H1 (cell line): ENCODE results near the gene BRAT1. TPM values are rescaled to one million over a fixed set of nuclear protein-coding genes. Genes with fewer than 3 reads are reported as not detected.
A peak's percentile ranks its signal among the peaks of the same experiment; 100 is the strongest.

ENCODE experiments used
- CTCF ChIA-PET: fragments of 300-600 bp; sonication (Branson Sonifier 250); formaldehyde crosslinking; loops from one replicate; lab custom pipeline; 2021; ENCODE audit not compliant: partially characterized antibody; lab: Charles Lee
- POLR2A ChIA-PET: fragments of 300-600 bp; sonication (Branson Sonifier 250); formaldehyde crosslinking; loops from one replicate; lab custom pipeline; 2021; ENCODE audit warnings: inconsistent platforms; ENCODE audit not compliant: partially characterized antibody; lab: Charles Lee
- DNase-seq, 2 experiments: peaks; one replicate each; pipeline versions ENCODE4 v3.0.0 to v3.0.0-alpha.2; 2010 to 2022; ENCODE audit warnings: low spot score in 2 of 2, low read depth in 1 of 2, mixed read lengths in 1 of 2
- FAIRE-seq: peaks from 2 replicates; lab custom pipeline; 2011; peaks lifted over from hg19 to GRCh38; lab: Jason Lieb, UNC
- H2AFZ ChIP-seq: 2 replicates; pipeline ENCODE4 v1.8.1; 2012; ENCODE audit warnings: low read length, inconsistent platforms
- H2AK5ac ChIP-seq: 2 replicates; pipeline ENCODE4 v1.6.1; 2013; ENCODE audit warnings: low read depth, low read length
- H2BK120ac ChIP-seq: replicated peaks from 2 replicates; pipeline ENCODE3; 2013; ENCODE audit warnings: low read depth, low read length, inconsistent platforms
- H2BK12ac ChIP-seq: 2 replicates; pipeline ENCODE4 v1.6.1; 2013; ENCODE audit warnings: low read depth, low read length
- H2BK15ac ChIP-seq: 2 replicates; pipeline ENCODE4 v1.6.1; 2013; ENCODE audit warnings: low read length
- H2BK20ac ChIP-seq: 2 replicates; pipeline ENCODE4 v1.6.1; 2013; ENCODE audit warnings: low read length
- H2BK5ac ChIP-seq: 2 replicates; pipeline ENCODE4 v1.6.1; 2013; ENCODE audit warnings: low read depth, low read length
- H3K14ac ChIP-seq: 2 replicates; pipeline ENCODE4 v1.6.1; 2013; ENCODE audit warnings: inconsistent platforms; ENCODE audit not compliant: insufficient read length
- H3K18ac ChIP-seq: 2 replicates; pipeline ENCODE4 v1.6.1; 2013; ENCODE audit warnings: low read length; ENCODE audit errors: extremely low read depth
- H3K23ac ChIP-seq: 2 replicates; pipeline ENCODE4 v1.6.1; 2013; ENCODE audit warnings: inconsistent platforms; ENCODE audit not compliant: insufficient read length
- H3K23me2 ChIP-seq: 2 replicates; pipeline ENCODE4 v1.6.1; 2013; ENCODE audit warnings: low read depth, low read length
- H3K27ac ChIP-seq: 2 replicates; pipeline ENCODE4 v1.6.1; 2011; ENCODE audit warnings: low read depth, low read length, inconsistent platforms
- H3K27me3 ChIP-seq, 4 experiments: replicated peaks in 1 of 4; 1 replicate in 1 of 4; 2 replicates in 3 of 4; pipeline versions ENCODE4 v1.6.1 to v1.8.1; 2011 to 2013; ENCODE audit warnings: low read length in 3 of 4, mild to moderate bottlenecking in 3 of 4, inconsistent platforms in 2 of 4, mixed read lengths in 2 of 4, moderate library complexity in 1 of 4; ENCODE audit not compliant: control insufficient read depth in 3 of 4, insufficient read depth in 3 of 4; ENCODE audit errors: extremely low read depth in 1 of 4
- H3K36me3 ChIP-seq, 4 experiments: 2 replicates each; pipeline versions ENCODE4 v1.6.1 to v1.8.1; 2011 to 2013; ENCODE audit warnings: mild to moderate bottlenecking in 4 of 4, low read length in 3 of 4, moderate library complexity in 2 of 4, control low read depth in 1 of 4, inconsistent platforms in 1 of 4; ENCODE audit not compliant: insufficient read depth in 4 of 4, control insufficient read depth in 2 of 4
- H3K4ac ChIP-seq: replicated peaks from 2 replicates; pipeline ENCODE3; 2013; ENCODE audit warnings: low read length, low read depth, mixed read lengths, inconsistent platforms; ENCODE audit not compliant: insufficient read length
- H3K4me1 ChIP-seq, 4 experiments: replicated peaks in 1 of 4; 1 replicate in 1 of 4; 2 replicates in 3 of 4; pipeline versions ENCODE4 v1.6.1 to v1.8.1; 2011 to 2013; ENCODE audit warnings: low read length in 3 of 4, inconsistent platforms in 2 of 4, mixed read lengths in 1 of 4; ENCODE audit not compliant: insufficient read depth in 4 of 4, control insufficient read depth in 3 of 4
- H3K4me2 ChIP-seq, 2 experiments: 2 replicates each; pipeline versions ENCODE4 v1.6.1 to v1.8.1; 2011 to 2013; ENCODE audit warnings: low read depth in 2 of 2, low read length in 2 of 2, control low read depth in 1 of 2, inconsistent platforms in 1 of 2, mild to moderate bottlenecking in 1 of 2; ENCODE audit not compliant: insufficient read depth in 1 of 2
- H3K4me3 ChIP-seq, 4 experiments: fragments of 200-600, 300-600 bp in 1 of 4; sonication (generic), shearing (Covaris generic), sonication (Bioruptor Twin) in 1 of 4; 2 replicates each; pipeline versions ENCODE4 v1.5.1 to v1.8.1; 2011 to 2016; ENCODE audit warnings: low read length in 4 of 4, low read depth in 3 of 4, control low read depth in 2 of 4, inconsistent platforms in 2 of 4, mild to moderate bottlenecking in 2 of 4, mixed read lengths in 1 of 4, moderate library complexity in 1 of 4; ENCODE audit not compliant: insufficient read depth in 2 of 4; ENCODE audit errors: extremely low read depth in 1 of 4
- H3K56ac ChIP-seq: replicated peaks from 2 replicates; pipeline ENCODE3; 2013; ENCODE audit warnings: low read depth, mild to moderate bottlenecking, mixed read lengths, low read length, inconsistent platforms; ENCODE audit not compliant: insufficient read length
- H3K79me1 ChIP-seq: 2 replicates; pipeline ENCODE4 v1.6.1; 2013; ENCODE audit warnings: low read depth, low read length, control low read depth
- H3K79me2 ChIP-seq, 2 experiments: 2 replicates each; pipeline versions ENCODE4 v1.6.1 to v1.8.1; 2012 to 2013; ENCODE audit warnings: low read length in 2 of 2, mild to moderate bottlenecking in 2 of 2, inconsistent platforms in 1 of 2; ENCODE audit not compliant: insufficient read depth in 2 of 2, control insufficient read depth in 1 of 2
- H3K9ac ChIP-seq, 4 experiments: replicated peaks in 1 of 4; 1 replicate in 1 of 4; 2 replicates in 3 of 4; pipeline versions ENCODE4 v1.6.1 to v1.8.1; 2011 to 2013; ENCODE audit warnings: low read depth in 3 of 4, low read length in 3 of 4, control low read depth in 2 of 4, mild to moderate bottlenecking in 2 of 4, moderate library complexity in 2 of 4, inconsistent platforms in 1 of 4; ENCODE audit errors: extremely low read depth in 1 of 4
- H3K9me3 ChIP-seq, 2 experiments: 2 replicates each; pipeline versions ENCODE4 v1.6.1 to v1.8.1; 2012 to 2013; ENCODE audit warnings: mild to moderate bottlenecking in 2 of 2, moderate library complexity in 2 of 2, control low read depth in 1 of 2, inconsistent platforms in 1 of 2, low read depth in 1 of 2, low read length in 1 of 2, mixed read lengths in 1 of 2; ENCODE audit not compliant: insufficient read depth in 2 of 2
- H4K20me1 ChIP-seq, 2 experiments: replicated peaks in 1 of 2; 2 replicates each; pipeline versions ENCODE3 to v1.8.1; 2011 to 2013; ENCODE audit warnings: inconsistent platforms in 2 of 2, low read length in 2 of 2, mild to moderate bottlenecking in 1 of 2; ENCODE audit not compliant: insufficient read depth in 2 of 2, control insufficient read depth in 1 of 2
- H4K5ac ChIP-seq: 2 replicates; pipeline ENCODE4 v1.6.1; 2013; ENCODE audit warnings: low read length, low read depth, mixed read lengths, inconsistent platforms; ENCODE audit not compliant: insufficient read length
- H4K8ac ChIP-seq: 2 replicates; pipeline ENCODE4 v1.8.0; 2013; ENCODE audit warnings: mild to moderate bottlenecking, moderate library complexity, low read length, inconsistent platforms; ENCODE audit not compliant: insufficient read depth; ENCODE audit errors: extremely low read depth
- H4K91ac ChIP-seq: replicated peaks from 2 replicates; pipeline ENCODE3; 2013; ENCODE audit warnings: low read length, mixed read lengths, inconsistent platforms; ENCODE audit not compliant: insufficient read length
- CBX5 ChIP-seq: fragments of 300-800, 300-1000 bp; sonication (generic); IDR thresholded peaks from 2 replicates; pipeline ENCODE4 v1.7.1; 2016; ENCODE audit warnings: antibody characterized with exemption, low read length, low read depth
- FOSL1 ChIP-seq: IDR thresholded peaks from 2 replicates; pipeline ENCODE4 v1.6.1; 2011; ENCODE audit warnings: mild to moderate bottlenecking, low read depth, low read length, moderate library complexity; ENCODE audit not compliant: insufficient read depth
- KDM5A ChIP-seq: fragments of 200-600 bp; IDR thresholded peaks from 2 replicates; pipeline ENCODE4 v1.7.1; 2012; ENCODE audit warnings: mild to moderate bottlenecking, low read length, inconsistent platforms, mixed read lengths
- MAX ChIP-seq: IDR thresholded peaks from 2 replicates; pipeline ENCODE4 v1.6.1; 2012; ENCODE audit warnings: inconsistent platforms
- SUZ12 ChIP-seq: fragments of 200-600 bp; sonication (generic); IDR thresholded peaks from 2 replicates; pipeline ENCODE4 v1.6.1; 2012; ENCODE audit warnings: mild to moderate bottlenecking, inconsistent platforms, low read length, moderate library complexity, mixed read lengths
- TEAD4 ChIP-seq: IDR thresholded peaks from 2 replicates; pipeline ENCODE4 v1.6.1; 2012; ENCODE audit warnings: low read depth, low read length, inconsistent platforms, mixed read lengths
- ZNF274 ChIP-seq: IDR thresholded peaks from 2 replicates; pipeline ENCODE4 v1.7.0; 2012; ENCODE audit warnings: low read length, borderline replicate concordance; ENCODE audit errors: extremely low read depth
- WGBS, 2 experiments: shearing (Covaris generic) in 1 of 2; methylation state at CpG; one replicate each; pipeline versions ENCODE4 v1.1.6 to v1.1.7; 2013 to 2015; ENCODE audit warnings: low lambda C conversion rate in 2 of 2, mixed read lengths in 2 of 2, inconsistent platforms in 1 of 2, low coverage in 1 of 2, missing lambda C conversion rate in 1 of 2; ENCODE audit not compliant: insufficient replicate concordance in 2 of 2, insufficient coverage in 1 of 2, insufficient read length in 1 of 2; ENCODE audit errors: extremely low coverage in 1 of 2, missing lambda C conversion rate in 1 of 2; 5-methylcytosine and 5-hydroxymethylcytosine counted together
- polyA plus RNA-seq, 7 experiments: library from polyadenylated mRNA; depleted of rRNA in 3 of 7; stranded (reverse) in 5 of 7; unstranded in 2 of 7; fragments of >200 nt in 5 of 7; fragments of 200-250 nt in 2 of 7; gene quantifications; 1 replicate in 5 of 7; 2 replicates in 1 of 7; 4 replicates in 1 of 7; pipeline versions ENCODE4 v1.2.1 to v1.2.3, GENCODE V29; 2011 to 2013; ENCODE audit warnings: missing spikeins in 2 of 7, mixed read lengths in 2 of 7
- total RNA-seq: library from RNA; stranded (reverse); fragmentation: NEBNext Ultra II Directional; extraction: Animal tissue kit (Norgen Biotek cat#: 25700); gene quantifications from 2 replicates; pipeline ENCODE4 v1.2.1, GENCODE V29; 2021
- TF ChIP-seq, protein P1 (sequence below): IDR thresholded peaks from 2 replicates; pipeline ENCODE4 v1.6.1; 2011; ENCODE audit warnings: low read depth, mild to moderate bottlenecking, low read length; ENCODE audit not compliant: insufficient read depth

The BRAT1 gene
- total and polyA plus RNA-seq, 2 of the 8 experiments (the other 6 are each of a cell fraction or from before 2014, with no cell fraction given) = 36.8 to 42.3 TPM

DNA sequence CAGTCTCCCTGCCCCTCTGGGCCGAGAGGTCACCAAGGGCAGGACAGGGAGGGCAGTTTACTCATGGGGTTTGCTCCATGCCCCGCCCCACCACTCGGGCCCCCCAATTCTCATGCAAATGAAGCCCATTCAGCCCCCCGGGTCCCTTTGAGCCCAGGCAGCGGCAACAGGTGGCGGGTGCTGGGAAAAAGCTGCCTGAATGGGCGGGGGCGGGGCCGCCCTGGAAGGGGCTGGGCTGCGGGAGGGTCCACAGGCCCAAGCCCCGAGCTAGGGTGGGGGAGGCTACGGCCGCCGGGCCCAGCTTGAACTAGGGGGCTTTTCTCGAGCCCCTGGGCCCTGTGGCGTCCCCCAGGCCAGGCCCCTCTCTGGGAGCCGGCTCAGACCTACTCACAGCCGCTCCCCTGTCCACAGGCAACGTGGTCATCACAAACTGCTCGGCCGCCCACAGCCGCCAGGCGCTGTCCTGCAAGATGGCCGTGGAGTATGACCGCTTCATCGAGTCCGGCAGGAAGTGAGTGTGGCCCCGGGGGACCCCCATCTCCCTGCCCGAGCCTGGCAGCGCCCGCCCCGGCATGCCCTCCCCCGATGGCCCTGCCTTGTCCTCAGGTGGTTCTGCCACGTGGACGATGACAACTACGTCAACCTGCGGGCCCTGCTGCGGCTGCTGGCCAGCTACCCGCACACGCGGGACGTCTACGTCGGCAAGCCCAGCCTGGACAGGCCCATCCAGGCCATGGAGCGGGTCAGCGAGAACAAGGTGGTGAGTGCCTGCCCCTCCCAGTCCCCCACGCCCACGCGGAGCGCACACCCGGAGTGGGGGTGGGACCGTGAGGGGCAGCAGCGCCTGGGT lies 30.3 kb downstream of the BRAT1 start:
- H2AFZ ChIP-seq = no peak overlapping the region
- H3K18ac ChIP-seq = peak overlapping the region; percentile 99
- H2BK20ac ChIP-seq = peak overlapping the region; percentile 80; the same call in 1 of the 2 replicates
- H2BK12ac ChIP-seq = peak overlapping the region; percentile 87; the same call in 1 of the 2 replicates
- peak overlapping the region; percentile 88 for H4K8ac ChIP-seq
- FAIRE-seq = no peak
- H2BK15ac ChIP-seq = peak overlapping the region; percentile 61; the same call in 1 of the 2 replicates
- H4K91ac ChIP-seq = peak overlapping the region; percentile 100
- no peaks in the 10 kb centered on the region; the same call in 1 of the 2 replicates for H3K79me1 ChIP-seq
- H3K4me2 ChIP-seq = peak overlapping the region; percentile 67 to 85
- H3K4me3 ChIP-seq = peak overlapping the region in 1 of 4 experiments; percentile 73; a peak in 3 of 8 replicates
- peak overlapping the region; percentile 90 for H3K56ac ChIP-seq
- H3K23ac ChIP-seq = no peak overlapping the region
- H2AK5ac ChIP-seq = peak overlapping the region; percentile 91; the same call in 1 of the 2 replicates
- peak overlapping the region; percentile 28 for H4K5ac ChIP-seq
- H2BK120ac ChIP-seq = peak overlapping the region; percentile 94
- peak overlapping the region; percentile 99 for H3K4ac ChIP-seq
- H3K27ac ChIP-seq = peak overlapping the region; percentile 78; the same call in 1 of the 2 replicates
- peak overlapping the region in 1 of 4 experiments; percentile 5; a peak in 2 of 7 replicates for H3K9ac ChIP-seq
- POLR2A ChIA-PET = interaction anchor here (0.7 to 8.2 kb wide), 16 partner anchors 8 to 120 kb away, joined by 3 to 68 read pairs (median 6); partner anchors contain the start of gene TTYH3
- peak overlapping the region; percentile 99 for H2BK5ac ChIP-seq
- CTCF ChIA-PET = interaction anchor here (0.6 to 6.9 kb wide), 10 partner anchors 9 to 80 kb away, joined by 3 to 42 read pairs (median 3); no protein-coding TSS in a partner anchor
- DNase-seq = peak; percentile 83 to 90
- H4K20me1 ChIP-seq = peaks cover 21 to 39% of the 10 kb centered on the region in 2 experiments
- H3K27me3 ChIP-seq = peaks cover 0 to 12% (median 3%) of the 10 kb centered on the region in 4 experiments; a peak in 5 of 7 replicates
- peaks cover 0 to 19% of the 10 kb centered on the region in 2 experiments; a peak in 3 of 4 replicates for H3K79me2 ChIP-seq
- H3K36me3 ChIP-seq = peaks cover 7 to 28% (median 19%) of the 10 kb centered on the region in 4 experiments; a peak in 6 of 8 replicates
- peaks cover 15% of the 10 kb centered on the region for H3K23me2 ChIP-seq
- no peak overlapping the region for H3K14ac ChIP-seq
- WGBS, 2 experiments = 39% methylated on average over 31 of the region's 53 CpGs; no CpG with 5 or more reads in 1 of the 2 experiments
- no peaks in the 10 kb centered on the region for H3K9me3 ChIP-seq
- H3K4me1 ChIP-seq = peaks cover 0 to 62% (median 43%) of the 10 kb centered on the region in 4 experiments; a peak in 6 of 7 replicates
- TF ChIP-seq, protein P1, sequence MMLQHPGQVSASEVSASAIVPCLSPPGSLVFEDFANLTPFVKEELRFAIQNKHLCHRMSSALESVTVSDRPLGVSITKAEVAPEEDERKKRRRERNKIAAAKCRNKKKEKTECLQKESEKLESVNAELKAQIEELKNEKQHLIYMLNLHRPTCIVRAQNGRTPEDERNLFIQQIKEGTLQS = no peak
- no peak for TF ChIP-seq KDM5A
- no peak for TF ChIP-seq SUZ12
- peak; percentile 74 for TF ChIP-seq MAX
- TF ChIP-seq TEAD4 = no peak
- TF ChIP-seq CBX5 = no peak
- no peak for TF ChIP-seq ZNF274
- no peak for TF ChIP-seq FOSL1
